Stimulated activated CD8-positive, alpha-beta memory T cell treated with anti-CD3 and anti-CD28 coated beads, Interleukin-2, amount 100 ng/mL, for 1 hour (primary cell): ENCODE measurements around the gene CUTA.
A peak's percentile ranks its signal among the peaks of the same experiment; 100 is the strongest.

Experiments
- DNase-seq, 2 donors: peaks; one replicate each; pipeline ENCODE4 v3.0.0-alpha.2; 2020; ENCODE audit warnings: low read depth in 2 of 2

Gene CUTA

DNA sequence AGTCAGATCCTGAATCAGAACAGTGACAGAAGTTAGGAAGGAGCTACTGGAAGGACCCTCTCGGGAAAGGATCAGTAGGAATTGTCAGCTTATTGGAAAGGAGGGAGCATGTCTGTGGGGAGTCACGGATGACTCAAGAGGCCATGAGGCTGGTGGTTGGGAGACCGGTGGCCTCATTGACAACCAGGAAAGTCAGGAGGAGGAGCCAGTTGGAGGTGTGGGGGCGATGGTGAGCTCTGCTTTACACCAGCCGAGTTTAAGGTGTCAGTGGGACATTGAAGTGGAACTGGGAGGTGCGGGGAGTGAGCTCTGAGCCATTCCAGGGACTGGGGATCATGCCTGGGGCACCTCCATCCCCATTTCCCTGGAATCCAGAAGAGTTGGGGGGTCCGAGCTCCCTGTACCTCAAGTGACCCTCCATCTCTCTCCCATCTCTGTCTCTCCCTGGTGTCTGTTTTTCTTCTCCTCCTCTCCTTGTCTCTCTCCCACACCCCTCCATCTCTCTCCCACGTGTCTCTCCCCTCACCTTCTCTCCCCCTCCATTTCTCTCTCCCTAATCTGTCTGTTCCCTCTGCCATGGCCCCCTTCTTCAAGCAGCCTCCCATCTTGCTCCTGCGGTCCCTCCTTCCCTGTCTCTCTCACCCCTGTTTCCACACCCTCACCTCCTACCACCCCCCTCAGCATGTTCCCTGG lies 22.2 kb upstream of the CUTA start:
- DNase-seq, result no peak

DNA sequence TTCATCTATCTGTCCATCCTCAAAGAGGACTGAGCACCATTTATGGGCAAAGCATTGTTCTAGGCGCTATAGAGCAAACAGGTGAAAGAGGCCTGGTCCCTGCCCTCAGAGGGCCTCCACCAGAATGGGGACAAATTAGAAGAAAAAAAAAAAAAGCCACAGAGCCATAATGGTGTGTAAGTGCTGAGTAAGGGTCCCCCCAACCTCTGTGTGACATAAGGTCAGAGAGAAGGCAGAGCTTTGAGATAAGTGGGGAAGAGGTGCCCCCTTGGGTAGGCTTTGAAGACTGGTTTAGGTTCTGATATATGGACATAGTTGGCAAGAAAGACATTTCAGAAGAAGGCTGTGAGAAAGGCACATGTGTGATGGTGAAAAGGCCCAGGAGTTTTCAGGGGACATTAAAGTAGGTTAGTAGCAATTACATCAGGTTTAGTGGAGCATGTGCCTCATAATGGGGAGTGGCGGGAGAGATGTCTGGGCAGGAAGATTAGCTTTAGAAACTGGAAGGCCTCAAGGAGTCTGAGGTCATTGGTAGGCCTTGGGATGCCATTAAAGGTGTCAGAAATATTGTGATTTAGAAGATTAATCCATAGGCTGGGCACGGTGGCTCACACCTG lies 21.2 kb upstream of the CUTA start:
- DNase-seq, result no peak

DNA sequence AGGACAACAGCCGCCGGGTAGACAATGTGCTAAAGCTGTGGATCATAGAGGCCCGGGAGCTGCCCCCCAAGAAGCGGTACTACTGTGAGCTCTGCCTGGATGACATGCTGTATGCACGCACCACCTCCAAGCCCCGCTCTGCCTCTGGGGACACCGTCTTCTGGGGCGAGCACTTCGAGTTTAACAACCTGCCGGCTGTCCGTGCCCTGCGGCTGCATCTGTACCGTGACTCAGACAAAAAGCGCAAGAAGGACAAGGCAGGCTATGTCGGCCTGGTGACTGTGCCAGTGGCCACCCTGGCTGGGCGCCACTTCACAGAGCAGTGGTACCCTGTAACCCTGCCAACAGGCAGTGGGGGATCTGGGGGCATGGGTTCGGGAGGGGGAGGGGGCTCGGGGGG lies 19.8 kb upstream of the CUTA start:
- DNase-seq, result no peak

DNA sequence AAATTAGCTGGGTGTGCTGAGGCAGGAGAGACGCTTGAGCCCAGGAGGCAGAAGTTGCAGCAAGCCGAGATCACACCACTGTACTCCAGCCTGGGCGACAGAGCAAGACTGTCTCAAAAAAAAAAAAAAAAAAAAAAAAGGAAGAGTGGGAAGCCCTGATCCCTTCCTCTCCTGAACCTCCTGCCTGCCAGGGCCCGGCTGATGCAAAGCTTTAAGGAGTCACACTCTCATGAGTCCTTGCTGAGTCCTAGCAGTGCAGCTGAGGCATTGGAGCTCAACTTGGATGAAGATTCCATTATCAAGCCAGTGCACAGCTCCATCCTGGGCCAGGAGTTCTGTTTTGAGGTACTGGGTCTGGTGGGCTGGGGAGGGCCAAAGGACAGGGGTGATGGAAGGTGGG lies 17.1 kb upstream of the CUTA start:
- no peak for DNase-seq

DNA sequence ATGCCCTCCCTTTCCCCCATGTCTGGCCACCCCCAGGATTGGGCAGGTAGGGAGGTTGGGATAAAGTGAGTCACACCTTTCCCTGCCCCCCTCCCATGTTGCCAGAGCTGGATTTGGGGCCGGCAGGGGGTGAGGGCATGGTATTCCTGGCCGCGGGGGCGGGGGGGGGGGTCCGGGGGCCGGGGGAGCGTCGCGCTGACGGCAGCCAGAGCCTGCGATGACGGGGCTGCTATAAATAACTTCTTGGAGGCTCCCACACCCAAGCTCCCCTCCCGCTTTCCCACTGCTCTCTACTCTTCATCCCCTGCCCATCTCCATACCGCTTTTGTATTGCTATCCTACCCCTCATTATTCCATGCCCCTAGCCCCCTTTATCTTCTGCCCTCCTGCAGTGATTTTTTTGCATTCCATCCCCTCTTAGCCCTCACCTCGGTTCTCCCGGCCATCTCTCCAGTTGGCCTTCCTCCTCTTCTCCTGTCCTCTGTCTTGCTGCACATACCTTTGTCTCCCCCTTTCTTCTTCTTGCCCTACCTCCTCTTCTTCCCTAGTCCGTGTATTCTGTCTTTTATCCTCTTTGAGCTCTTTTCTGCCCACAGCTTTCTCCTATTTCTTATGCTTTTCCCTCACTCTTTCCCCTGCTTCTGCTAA lies 15.8 kb upstream of the CUTA start:
- no peak for DNase-seq

DNA sequence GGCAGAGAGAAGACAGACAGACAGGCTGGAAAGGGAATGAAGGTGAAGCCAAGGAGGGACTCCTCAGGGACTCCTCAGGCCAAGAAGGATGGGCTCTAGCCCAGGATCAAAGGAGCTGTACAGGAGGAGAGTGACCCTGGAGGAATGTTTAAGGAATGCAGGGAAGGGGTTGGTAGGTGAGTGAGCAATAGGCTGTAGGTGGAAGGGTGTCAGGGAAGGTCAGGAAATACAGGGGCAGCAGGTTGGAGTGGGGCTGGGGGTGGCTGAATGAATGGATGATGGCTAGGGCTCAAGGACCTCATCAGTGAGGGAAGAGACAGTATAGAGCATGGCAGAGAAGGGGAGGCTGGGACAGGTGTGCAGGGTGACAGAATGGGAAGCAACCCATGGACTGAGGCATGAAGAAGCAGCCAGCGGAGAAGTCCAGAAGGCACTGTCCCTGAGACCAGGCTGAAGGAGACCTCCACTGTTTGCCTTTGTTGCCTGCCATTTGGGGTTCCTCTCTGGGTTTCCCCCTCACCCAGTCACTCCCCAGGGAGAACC lies 15.2 kb upstream of the CUTA start:
- DNase-seq, result no peak

DNA sequence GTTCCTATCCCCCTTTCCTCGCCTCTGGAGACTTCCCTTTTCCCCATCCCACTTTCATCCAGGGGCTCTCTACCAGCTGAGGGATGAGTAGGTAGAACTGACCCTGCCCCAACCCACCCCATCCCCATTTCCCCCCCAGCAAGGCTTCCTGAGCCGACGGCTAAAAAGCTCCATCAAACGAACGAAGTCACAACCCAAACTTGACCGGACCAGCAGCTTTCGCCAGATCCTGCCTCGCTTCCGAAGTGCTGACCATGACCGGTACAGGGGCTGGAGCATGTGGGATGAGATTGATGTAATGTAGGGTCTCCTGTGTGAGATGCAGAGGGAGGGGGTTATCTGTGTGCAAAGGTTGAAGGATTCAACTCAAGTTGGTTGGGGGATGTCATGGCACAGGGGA lies 14.6 kb upstream of the CUTA start:
- no peak for DNase-seq

DNA sequence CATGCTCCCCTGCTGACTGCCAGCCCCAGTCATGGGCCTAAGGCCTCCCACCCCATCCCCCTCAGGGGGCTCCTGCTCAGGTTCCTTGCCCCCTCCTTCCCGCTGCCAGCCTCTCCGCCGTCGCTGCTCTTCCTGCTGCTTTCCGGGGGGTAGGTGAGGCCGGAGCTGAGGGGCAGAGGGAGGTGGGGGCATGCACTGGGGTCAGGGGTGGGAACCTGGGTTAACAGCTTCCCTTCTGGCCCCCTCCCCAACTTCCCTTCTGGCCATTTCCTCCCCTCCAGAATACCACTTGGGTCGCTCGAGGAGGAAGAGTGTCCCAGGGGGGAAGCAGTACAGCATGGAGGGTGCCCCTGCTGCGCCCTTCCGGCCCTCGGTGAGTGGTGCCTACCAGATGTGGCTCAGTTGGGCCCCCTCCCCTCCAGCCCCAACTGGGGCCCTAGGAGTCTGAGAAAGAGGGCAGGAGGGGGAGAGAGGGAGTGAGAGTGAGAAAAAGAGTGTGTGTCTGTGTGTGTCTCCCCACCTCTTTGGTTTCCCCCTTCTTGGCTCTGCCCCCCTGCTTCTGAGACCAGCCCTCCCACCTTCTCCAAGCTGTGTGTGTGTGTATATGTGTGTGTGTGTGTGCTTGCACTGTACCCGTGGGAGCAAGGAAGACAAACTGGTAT lies 14.1 kb upstream of the CUTA start:
- DNase-seq, result no peak

DNA sequence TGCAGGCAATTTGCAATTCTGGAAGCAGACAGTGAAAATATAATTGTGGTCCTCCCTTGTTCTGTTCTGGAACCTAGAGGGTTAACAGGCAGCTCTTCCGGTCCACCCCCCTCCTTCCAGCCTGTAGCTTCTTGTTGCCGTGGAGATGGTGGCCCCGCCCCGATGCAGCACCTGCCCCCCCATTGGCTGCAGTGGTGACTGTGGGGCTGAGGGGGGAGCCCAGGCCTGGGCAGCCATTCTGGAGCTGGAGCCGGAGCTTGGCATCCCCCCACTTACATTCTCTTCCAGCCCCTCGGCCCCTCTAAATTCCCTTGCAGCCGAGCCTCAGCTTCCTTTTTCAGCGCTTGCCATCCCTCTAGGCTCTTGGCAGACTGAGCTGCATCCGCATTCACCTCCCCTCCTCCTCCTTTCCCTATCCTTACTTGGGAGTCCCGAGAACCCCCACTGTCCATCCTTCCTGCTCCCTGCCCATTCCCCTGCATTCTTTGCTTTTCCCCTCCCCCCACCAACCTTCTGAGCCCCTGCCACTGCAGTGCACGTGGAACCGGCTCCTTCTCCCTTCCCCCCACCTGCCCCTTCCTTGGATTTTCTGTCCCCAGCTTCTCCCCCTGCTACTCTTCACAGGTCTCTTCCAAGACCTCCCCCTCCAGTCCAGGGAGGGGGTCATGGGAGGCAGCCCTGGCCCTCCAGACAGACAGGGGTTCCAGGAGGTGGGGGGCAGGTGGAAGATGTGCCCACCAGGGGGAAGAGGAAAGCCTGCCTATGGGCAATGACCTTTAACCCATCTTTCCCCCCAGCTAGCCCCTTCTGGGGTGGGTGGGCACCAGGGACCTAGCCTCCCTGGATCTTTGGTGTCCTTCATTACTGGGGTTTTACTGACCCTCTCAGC lies 13.3 kb upstream of the CUTA start:
- peak; percentile 68 to 71 for DNase-seq

DNA sequence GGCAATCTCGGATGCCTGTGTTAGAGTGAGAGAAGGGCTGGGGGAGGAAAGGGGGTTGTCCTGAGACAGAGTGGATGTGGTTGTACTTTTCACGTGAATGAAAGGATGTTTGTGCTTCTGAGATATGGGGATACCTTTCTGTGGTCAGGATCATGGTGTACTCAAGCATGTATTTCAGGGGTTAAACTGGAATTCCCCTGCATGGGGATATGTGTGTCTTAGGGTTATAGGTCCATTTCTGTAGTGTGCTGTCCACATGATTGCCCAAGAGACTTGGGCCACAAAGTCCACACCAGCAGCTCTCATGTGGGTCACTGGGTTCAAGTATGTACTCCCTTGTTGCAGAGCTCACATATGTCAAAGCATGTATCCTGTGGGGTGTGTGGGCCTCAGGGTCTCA lies 12.4 kb upstream of the CUTA start:
- no peak for DNase-seq

DNA sequence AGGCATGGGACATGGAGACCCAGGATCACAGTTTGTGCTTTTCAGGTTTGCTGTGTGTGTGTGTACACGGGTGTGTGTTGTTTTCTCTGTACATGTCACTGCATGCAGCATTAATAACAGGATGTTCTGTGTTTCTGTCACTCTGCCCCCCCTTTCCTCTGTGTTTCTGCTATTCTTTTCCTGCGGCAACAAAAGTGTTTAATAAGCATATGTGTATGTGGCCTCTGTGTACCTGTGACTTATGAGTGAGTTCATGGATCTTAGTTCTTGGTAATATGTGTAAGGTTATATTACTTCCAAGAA lies 11.8 kb upstream of the CUTA start:
- no peak for DNase-seq

DNA sequence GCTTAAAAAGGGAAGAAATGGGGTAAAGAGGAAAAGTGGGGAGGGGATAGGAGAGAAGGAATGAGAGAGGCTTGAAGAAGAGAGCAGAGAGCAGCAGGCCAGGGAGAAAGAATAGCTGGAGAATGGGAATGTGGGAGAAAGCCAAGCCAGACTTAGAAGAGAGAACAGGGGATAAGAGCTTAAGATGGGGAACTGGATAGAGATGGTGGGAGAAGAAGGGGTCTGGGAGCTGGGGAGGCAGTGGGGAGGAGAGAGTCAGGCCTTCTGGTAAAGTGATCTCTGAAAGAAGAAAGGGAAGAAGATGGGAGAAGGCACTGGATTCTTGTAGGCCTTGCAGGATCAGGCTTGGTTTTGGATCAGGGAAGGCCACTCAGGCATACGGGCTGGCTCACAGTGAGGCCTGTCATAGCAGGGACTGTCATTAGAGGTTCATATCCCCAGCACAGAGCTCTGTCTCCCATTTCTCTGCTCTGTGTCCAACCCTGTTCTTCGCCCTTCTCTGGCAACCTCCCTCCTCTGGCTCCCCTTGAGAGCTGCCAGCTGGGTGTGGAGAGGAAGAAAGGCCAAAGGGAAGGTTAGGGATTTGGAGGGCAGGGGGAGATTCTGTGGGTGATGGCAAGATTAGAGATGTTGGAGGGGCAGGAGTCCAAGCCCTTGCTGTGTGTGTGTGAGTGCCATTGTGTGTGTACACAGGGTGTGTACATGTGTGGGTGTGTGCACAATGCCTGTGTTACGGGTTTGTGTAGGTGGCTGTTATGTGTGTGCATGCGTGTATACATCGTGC lies 11.3 kb upstream of the CUTA start:
- no peak for DNase-seq

DNA sequence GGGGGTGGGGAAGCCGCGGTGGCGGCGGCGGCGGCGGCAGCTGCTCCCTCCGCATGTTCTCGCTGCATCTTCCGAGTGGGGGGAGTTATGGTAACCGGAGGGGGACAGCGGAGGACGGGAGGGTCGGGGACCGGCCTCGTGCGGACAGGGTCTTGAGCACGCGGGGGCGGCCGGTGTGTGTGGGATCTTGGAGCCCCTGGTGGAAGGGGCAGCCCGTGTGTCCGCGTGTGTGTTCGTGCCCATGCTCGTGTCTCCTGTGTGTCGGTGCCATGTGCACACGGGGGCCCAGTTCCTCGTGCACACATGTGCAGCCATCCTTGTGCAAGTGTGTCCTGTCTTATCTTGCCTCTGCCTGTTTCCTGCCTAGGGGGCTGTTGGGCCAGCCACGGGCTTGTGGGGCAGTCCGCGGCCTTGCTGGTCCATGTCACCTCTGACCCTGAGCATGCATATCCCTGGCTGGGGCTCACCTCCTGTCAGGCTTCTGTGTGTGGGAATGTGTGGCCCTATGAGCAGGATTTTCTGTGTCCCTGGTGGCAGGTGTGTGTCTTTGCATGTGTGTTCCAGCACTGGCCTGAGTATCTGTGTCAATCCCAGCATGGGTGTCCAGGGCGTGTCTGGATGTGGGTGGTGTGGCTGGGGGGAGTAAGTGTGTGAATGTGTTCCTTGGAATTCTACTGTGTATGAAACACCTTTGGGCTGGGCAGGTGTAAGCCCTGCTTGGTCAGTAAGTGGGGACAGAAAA lies 10.5 kb upstream of the CUTA start:
- DNase-seq, result no peak

DNA sequence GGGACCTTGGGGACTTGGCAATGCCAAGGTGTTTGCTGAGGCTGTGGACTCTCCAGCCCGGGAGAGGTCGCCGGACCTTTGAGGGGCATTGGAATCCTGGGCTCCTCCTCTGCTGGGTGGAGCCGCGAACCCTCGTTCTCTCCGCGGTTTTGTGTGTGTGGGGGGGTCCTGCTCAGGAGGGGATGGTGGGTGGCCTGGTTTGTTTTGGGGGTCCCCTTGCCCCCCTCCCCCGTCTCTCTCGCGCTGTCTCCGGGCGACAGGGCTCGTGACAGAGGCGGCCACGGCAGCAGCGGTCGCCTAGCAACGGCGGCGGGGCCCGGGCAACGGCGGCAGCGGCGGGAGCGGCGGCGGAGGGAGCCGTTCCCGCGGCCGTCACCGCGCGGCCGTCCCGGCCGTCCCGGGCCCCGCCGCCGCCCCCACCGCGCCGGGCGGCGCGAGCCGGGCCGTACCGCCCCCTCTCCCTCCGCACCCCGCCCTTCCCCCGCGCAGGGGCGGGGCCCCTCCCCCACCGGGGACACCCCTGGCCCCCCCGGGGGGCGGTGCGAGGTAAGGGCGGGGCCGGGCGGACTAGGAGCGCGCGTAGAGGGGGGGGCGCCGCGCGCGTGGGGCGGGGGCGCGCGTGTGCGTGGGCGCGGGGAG lies 9.8 kb upstream of the CUTA start:
- DNase-seq, result no peak

DNA sequence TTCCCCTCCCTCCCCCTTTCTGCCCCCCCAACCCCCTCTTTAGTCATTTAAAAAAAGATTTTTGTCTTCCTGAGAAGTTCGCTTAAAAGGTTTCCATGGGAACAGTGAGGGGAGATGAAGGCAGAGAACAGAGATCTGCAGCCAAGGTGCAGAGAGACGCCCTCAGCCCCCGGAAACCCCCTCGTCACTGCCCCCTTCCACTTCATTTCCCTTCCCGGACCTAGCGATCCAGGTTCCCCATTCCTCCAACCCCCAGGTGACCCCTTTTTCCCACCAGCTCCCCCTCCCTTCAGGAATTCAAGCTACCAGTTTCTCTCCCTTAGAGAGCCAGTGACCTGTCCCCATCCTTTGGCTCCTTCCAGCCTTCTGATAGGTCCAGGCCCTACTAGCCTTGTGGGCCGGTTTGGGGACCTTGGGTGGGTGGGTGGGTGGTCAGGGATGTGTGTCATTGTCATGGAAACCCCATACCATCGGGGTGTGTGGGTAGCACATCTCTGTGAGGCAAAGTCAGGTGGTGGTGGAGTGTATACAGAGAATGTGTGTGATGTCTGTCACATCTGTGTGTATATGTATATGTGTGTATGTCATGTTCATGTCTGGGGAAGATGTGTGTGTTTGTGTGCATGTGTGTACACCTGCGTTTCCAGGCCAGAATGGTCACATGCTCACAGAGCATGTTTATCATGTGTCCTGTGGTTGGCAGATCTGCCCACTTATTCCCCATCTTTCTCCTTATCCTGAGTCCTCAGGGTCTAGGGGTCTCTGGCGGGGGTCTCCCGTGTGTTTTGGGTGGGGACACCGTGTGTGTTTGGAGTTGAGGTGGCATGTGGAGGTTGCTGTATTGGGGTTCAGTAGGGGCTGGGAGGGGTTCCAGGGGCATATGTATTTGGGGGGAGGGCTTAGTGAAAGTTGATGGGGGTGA lies 8.9 kb upstream of the CUTA start:
- DNase-seq, result no peak

DNA sequence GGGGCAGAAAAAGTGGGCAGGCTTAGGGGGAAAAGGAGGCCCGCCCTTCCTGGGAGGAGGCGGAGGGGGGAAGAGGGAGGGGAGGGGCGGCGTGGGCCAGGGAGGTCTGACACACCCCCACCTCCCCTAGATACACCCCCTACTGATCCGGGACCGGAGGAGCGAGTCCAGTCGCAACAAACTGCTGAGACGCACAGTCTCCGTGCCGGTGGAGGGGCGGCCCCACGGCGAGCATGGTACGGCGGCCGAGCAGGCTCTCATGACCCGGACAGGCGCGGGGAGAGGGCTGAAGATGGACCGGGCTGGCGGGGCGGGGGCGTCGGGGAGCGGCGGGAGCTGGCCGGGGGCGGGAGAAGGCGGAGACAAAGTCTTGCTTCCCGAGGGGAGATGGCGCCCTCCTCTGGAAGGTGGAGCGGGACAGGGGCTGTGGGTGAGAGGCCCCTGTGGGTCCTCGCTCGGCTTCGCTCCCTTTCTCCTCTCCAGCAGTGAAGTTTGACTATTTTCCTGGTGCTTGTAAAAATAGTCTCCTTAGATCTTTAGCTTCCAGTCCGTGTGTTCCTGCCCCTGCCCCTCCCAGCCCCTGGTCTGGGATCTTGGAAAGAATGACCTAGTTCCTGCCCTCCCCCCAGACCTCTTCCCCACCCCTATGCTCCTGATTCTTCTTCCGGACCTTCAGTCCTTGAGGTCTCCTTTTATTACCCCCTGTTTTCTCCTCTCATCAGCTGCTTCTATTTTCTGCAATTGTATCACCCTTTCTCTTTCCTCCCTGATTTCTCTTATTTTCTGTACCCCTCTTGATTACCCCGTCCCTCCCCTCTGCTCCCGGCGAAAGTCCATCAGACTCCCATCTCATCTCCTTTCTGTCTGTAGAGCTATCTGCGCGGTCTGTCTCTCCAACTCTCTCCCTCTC lies 8.0 kb upstream of the CUTA start:
- peak; percentile 62 to 73 for DNase-seq

DNA sequence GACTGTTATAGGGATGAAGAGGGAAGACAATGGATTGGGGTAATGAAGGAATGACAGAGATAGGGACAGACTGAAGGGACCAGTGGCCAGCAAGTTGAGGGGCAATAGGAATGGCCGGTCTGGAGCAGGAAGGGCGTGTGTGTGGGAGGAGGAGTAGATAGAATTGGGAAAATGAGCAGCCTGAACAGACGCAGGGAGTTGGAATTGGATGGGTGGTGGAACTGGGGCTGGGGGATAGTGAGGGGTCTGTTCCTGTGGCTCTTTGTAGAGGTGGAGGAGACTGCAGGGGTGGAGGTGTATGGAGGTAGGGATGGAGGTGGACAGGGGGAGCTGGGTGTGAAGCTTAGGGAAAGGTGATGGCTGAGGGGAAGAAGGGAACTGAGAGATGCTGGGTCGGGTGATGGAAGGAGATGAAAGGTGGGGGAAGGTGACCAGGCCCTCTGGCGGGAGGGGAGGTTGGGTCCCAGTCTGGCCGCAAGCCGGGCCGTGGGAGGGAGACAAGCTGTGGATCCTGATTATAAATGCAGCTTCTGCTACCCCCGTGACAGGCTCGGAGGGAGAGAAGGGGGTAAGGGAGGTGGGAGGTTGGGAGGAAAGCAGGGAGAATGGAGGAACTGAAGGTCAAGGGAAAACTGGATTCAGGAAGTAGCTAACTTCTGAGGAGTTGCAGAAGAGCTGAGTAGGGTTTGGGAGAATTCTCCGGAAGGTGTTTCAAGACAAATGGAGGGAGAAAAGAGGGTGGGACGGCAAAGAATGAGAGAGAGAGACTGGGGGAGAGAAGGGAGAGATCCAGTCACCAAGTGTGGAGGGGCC lies 7.2 kb upstream of the CUTA start:
- no peak for DNase-seq
